ENCODE measurements around the gene UBFD1. TPM values are rescaled to one million over a fixed set of nuclear protein-coding genes. Genes with fewer than 3 reads are reported as not detected.

Gene UBFD1
- total and polyA plus RNA-seq, 10 of the 15 experiments (the other 5 are each of a cell fraction or from before 2014, with no cell fraction given) = 7.3 to 48.5 (median 32.1) TPM

- TF ChIP-seq ZZZ3 (IDR thresholded peaks at IDR 0.05; ENCODE audit: control insufficient read depth, insufficient read length, low read depth) (no peak), RFX5 (IDR thresholded peaks at IDR 0.05; ENCODE audit: low read depth, low read length) (0 out of 2 replicates have a peak, but pooled peaks have one; percentile 11), NFYB (IDR thresholded peaks at IDR 0.05; ENCODE audit: insufficient read depth, low read depth, low read length) (peak; percentile 70; the same call in 1 of the 2 replicates), JUND (IDR thresholded peaks at IDR 0.05; ENCODE audit: low read depth, low read length) (0 out of 2 replicates have a peak, but pooled peaks have one; percentile 18), CEBPB (IDR thresholded peaks at IDR 0.05; ENCODE audit: borderline replicate concordance in 1 of 2, low read depth in 2 of 2, low read length in 2 of 2) (no peak), SMC3 (IDR thresholded peaks at IDR 0.05; ENCODE audit: borderline replicate concordance, low read length) (peak; percentile 48; the same call in 1 of the 2 replicates), DPF2 (IDR thresholded peaks at IDR 0.05) (peak; percentile 91; the same call in 1 of the 2 replicates), MLLT1 (IDR thresholded peaks at IDR 0.05) (no peak; the same call in none of the 2 replicates), IKZF1 (conservative IDR thresholded peaks at IDR 0.05) (peak; percentile 88), E2F8 (IDR thresholded peaks at IDR 0.05; ENCODE audit: low read depth, partially characterized antibody) (no peak), CUX1 (IDR thresholded peaks at IDR 0.05; ENCODE audit: insufficient replicate concordance, low read depth, low read length) (peak; percentile 78), TCF7 (IDR thresholded peaks at IDR 0.05; ENCODE audit: borderline replicate concordance) (no peak), MYC (IDR thresholded peaks at IDR 0.05; ENCODE audit: insufficient read depth, insufficient read length, insufficient replicate concordance, low read length, severe bottlenecking) (peak; percentile 83), ELK1 (IDR thresholded peaks at IDR 0.05; ENCODE audit: low read depth, low read length) (peak; percentile 82; the same call in 1 of the 2 replicates), YY1 (IDR thresholded peaks at IDR 0.05; ENCODE audit: low read depth, low read length) (peak; percentile 93), ZSCAN29 (IDR thresholded peaks at IDR 0.05) (no peak)
These were observed at the start of gene UBFD1, which contains the start of gene EARS2 (continued) for GRCh38 chr16:23556881-23557778.
